ENCODE measurements around the gene GTF2A2. TPM values are rescaled to one million over a fixed set of nuclear protein-coding genes. Genes with fewer than 3 reads are reported as not detected.

Gene GTF2A2
- total RNA-seq, 1 donor from 2014 or later, result 36.8 TPM

DNA sequence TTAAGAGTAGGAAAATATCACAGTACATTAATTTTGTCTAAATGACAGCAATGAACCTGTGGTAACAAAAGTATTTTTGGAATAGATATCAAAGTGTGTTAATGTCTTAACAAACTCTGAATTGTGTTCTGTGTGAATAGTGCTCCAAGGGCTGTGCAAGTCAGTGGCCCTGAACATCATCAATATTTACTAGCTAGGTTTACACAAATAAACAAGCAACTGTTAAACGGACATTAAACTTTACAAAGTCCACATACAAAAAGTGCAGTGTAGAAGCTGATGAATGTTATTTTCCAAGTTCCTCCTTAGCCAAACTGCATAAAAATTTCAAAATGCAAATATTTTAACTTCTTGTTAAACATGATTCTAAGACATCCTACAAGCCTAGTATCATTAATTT, 2.1 kb upstream of the GTF2A2 start:
- no peak overlapping the region for H3K4me3 ChIP-seq
- no peaks in the 10 kb centered on the region for H3K9me3 ChIP-seq
- no peak overlapping the region for H3K27ac ChIP-seq
- intact Hi-C loops (cut with DNase I), result no loop called here
- peaks cover 0 to 17% of the 10 kb centered on the region in 2 donors for H3K36me3 ChIP-seq
- DNase-seq (ENCODE audit: extremely low spot score in 2 of 2), result no peak
- TF ChIP-seq CTCF (IDR thresholded peaks at IDR 0.05) (no peak), POLR2AphosphoS5 (IDR thresholded peaks at IDR 0.05; ENCODE audit: insufficient read depth in 1 of 2, low read depth in 1 of 2) (no peak), POLR2A (IDR thresholded peaks at IDR 0.05) (no peak)
- no peaks in the 10 kb centered on the region for H3K27me3 ChIP-seq
- peaks cover 38% of the 10 kb centered on the region for H3K4me1 ChIP-seq

- Histone ChIP-seq H3K9me3 (no peaks in the 10 kb centered on the region), H3K4me1 (peaks cover 40% of the 10 kb centered on the region), H3K4me3 (peak overlapping the region; percentile 64 to 100), H3K36me3 (peaks cover 0 to 17% of the 10 kb centered on the region in 2 donors), H3K27ac (peak overlapping the region; percentile 90), H3K27me3 (no peaks in the 10 kb centered on the region)
- intact Hi-C loops (cut with DNase I), result no loop called here
- DNase-seq (ENCODE audit: extremely low spot score in 2 of 2), result no peak
- peak in 1 of 2 donors; percentile 1 for TF ChIP-seq POLR2AphosphoS5 (IDR thresholded peaks at IDR 0.05; ENCODE audit: insufficient read depth in 1 of 2, low read depth in 1 of 2)
- TF ChIP-seq POLR2A (IDR thresholded peaks at IDR 0.05), result no peak
- TF ChIP-seq CTCF (IDR thresholded peaks at IDR 0.05), result no peak
These were observed 365 bp upstream of the GTF2A2 start for GRCh38 chr15:59657635-59658125.

GRCh38 chr15:59654046-59654445, 3.3 kb downstream of the GTF2A2 start:
- no peak overlapping the region for H3K4me3 ChIP-seq
- intact Hi-C loops (cut with DNase I), result no loop called here
- DNase-seq (ENCODE audit: extremely low spot score in 2 of 2), result no peak
- peaks cover 0 to 20% of the 10 kb centered on the region in 2 donors for H3K36me3 ChIP-seq
- no peaks in the 10 kb centered on the region for H3K27me3 ChIP-seq
- no peaks in the 10 kb centered on the region for H3K9me3 ChIP-seq
- TF ChIP-seq POLR2AphosphoS5 (IDR thresholded peaks at IDR 0.05; ENCODE audit: insufficient read depth in 1 of 2, low read depth in 1 of 2) (no peak), POLR2A (IDR thresholded peaks at IDR 0.05) (no peak), CTCF (IDR thresholded peaks at IDR 0.05) (no peak)
- H3K4me1 ChIP-seq, result peaks cover 31% of the 10 kb centered on the region
- no peak overlapping the region for H3K27ac ChIP-seq

- no peaks in the 10 kb centered on the region for H3K9me3 ChIP-seq
- H3K4me1 ChIP-seq, result peaks cover 8% of the 10 kb centered on the region
- intact Hi-C loops (cut with DNase I), result no loop called here
- H3K4me3 ChIP-seq, result no peak overlapping the region
- H3K36me3 ChIP-seq, result peaks cover 0 to 38% of the 10 kb centered on the region in 2 donors
- no peak overlapping the region for H3K27ac ChIP-seq
- TF ChIP-seq POLR2A (IDR thresholded peaks at IDR 0.05) (no peak), POLR2AphosphoS5 (IDR thresholded peaks at IDR 0.05; ENCODE audit: insufficient read depth in 1 of 2, low read depth in 1 of 2) (no peak), CTCF (IDR thresholded peaks at IDR 0.05) (no peak)
- H3K27me3 ChIP-seq, result no peaks in the 10 kb centered on the region
- no peak for DNase-seq (ENCODE audit: extremely low spot score in 2 of 2)
These were observed 7.7 kb downstream of the GTF2A2 start for GRCh38 chr15:59649603-59650002.

DNA sequence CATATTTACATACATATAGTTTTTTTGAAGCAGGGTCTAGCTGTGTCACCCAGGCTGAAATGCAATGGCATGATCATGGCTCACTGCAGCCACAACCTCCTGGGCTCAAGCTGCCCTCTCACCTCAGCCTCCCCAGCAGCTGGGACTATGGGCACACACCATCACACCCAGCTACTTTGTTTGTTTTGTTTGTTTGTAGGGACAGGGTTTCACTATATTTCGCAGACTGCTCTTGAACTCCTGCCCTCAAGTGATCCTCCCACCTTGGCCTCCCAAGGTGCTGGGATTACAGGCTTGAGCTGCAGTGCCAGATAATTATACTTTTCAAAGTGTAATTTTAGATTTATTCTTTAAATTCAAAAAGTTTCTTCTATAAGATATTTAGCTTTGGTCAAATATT, 10.2 kb downstream of the GTF2A2 start:
- H3K9me3 ChIP-seq, result no peaks in the 10 kb centered on the region
- TF ChIP-seq POLR2A (IDR thresholded peaks at IDR 0.05) (no peak), POLR2AphosphoS5 (IDR thresholded peaks at IDR 0.05; ENCODE audit: insufficient read depth in 1 of 2, low read depth in 1 of 2) (no peak), CTCF (IDR thresholded peaks at IDR 0.05) (no peak)
- intact Hi-C loops (cut with DNase I), result no loop called here
- DNase-seq (ENCODE audit: extremely low spot score in 2 of 2), result no peak
- no peaks in the 10 kb centered on the region for H3K4me1 ChIP-seq
- H3K4me3 ChIP-seq, result no peak overlapping the region
- H3K27me3 ChIP-seq, result no peaks in the 10 kb centered on the region
- H3K27ac ChIP-seq, result no peak overlapping the region
- H3K36me3 ChIP-seq, result peaks cover 0 to 38% of the 10 kb centered on the region in 2 donors
